Stimulated activated CD8-positive, alpha-beta memory T cell treated with anti-CD3 and anti-CD28 coated beads, Interleukin-7, amount 100 ng/mL, for 4 hours (primary cell): ENCODE data around the gene TRIOBP.
"Not testable (repeated sequence)": the region's sequence is repeated elsewhere in the genome, so short reads cannot be mapped to it uniquely, and the experiment has no call there.

Experiments
- DNase-seq, 2 donors: peaks; one replicate each; pipeline ENCODE4 v3.0.0-alpha.2; 2020; ENCODE audit warnings: low read depth in 2 of 2

The TRIOBP gene

GRCh38 chr22:37777122-37777687 lies 80.4 kb downstream of the TRIOBP start:
- DNase-seq, result no peak

GRCh38 chr22:37778370-37779009 lies 81.6 kb downstream of the TRIOBP start:
- DNase-seq, result no peak

DNA sequence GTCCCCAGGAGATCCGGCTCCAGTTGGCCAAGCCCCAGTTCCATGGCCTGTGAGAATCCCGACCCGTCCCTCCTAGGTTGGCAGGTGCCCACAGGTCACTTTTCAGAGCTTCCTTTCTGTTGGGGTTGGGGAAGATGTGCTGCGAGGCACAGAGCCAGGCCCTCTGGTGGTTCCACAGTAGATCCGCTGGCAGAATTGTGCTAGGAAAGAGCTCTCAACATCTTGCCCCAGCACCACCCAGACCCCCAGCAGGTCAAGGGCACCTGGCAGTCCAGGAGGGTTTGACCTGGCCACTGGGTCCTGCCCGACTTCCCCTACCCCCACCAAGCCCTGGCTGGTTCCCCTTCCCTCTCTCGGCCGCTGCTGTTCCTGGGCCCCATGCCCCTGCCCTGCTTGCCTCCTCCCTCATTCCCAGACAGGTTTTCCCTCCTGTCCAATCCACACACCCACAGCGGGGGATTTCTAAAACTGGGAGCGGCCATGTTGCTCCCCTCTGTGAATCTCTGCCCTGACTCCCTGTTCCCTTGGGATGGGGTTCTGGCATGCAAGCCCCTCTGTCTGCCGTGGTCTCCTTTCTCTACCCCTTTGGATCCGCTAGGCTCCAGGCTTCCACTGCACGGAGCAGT lies 84.7 kb downstream of the TRIOBP start:
- no peak for DNase-seq

GRCh38 chr22:37782340-37783168 lies 85.7 kb downstream of the TRIOBP start:
- DNase-seq, result no peak

- DNase-seq, result no peak
Measured at GRCh38 chr22:37784829-37785495, 88.1 kb downstream of the TRIOBP start.

DNA sequence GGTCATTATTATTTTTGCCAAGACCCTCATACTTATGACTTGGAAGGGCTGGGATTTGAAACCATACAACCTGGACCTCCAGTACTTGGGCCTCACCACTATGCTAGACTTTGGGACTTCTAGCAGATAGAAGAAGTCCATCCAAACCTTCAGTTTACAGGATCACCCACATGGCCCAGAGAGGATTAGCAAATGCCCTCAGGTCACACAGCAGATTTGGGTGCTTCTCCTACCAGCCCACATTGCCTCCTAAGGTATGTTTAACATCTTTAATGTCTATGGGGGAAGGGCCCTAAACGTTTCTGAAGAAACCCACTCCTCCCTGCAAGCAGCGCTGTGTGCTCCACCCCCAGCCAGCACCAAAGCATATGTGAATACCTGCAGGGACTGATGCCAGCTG lies 93.4 kb downstream of the TRIOBP start:
- DNase-seq, result no peak

DNA sequence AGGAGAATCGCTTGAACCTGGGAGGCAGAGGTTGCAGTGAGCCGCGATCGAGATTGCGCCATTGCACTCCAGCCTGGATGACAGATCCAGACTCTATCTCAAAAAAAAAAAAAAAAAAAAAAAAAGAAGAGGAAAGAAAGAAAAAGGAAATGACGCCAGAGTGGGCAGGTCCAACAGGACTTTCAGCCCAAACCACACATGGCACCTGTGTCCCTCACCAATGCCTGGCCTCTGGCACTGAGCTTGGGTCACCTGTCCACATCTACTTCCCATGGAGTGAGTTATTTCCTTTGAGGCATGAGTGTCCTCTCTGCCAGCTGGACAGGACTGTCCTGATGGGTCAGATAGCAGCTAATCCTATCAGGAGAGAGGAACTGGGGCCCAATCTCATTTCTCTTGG lies 95.6 kb downstream of the TRIOBP start:
- no peak for DNase-seq

GRCh38 chr22:37794376-37794775 lies 97.5 kb downstream of the TRIOBP start:
- DNase-seq, result no peak

GRCh38 chr22:37796079-37796478 lies 99.2 kb downstream of the TRIOBP start:
- no peak for DNase-seq

- DNase-seq, result not testable (repeated sequence)
Measured at GRCh38 chr22:37797259-37797658, 100.4 kb downstream of the TRIOBP start.

DNA sequence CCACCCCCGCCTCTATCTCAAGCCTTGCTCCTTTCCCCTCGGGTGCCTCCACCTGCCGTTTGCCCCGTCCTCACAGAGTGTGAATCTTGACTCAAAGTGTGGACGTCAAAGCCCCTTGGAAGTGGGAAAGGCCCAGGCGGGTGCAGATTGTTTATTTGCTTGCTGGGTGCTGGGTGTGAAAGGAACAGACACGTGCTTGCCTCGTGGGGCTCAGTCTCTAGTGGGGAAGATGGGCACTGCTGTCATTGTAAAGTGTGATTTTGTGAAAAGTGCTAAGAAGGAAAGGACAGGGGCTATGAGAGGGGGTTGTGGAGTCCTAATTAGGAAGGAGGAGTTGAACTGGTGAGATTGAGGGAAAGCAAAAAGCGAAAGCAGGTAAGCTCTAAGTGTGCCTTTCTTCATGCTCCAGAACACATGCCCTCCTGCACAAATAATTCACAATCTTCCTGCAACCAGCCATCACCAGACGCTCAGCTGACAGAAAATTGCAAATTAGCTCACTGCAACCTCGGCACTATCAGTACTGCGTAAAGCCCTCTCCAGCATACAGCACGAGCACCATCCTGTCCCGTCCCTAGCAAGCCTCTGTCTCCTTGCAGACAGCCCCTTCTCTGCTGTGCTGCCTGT lies 101.1 kb downstream of the TRIOBP start:
- no peak for DNase-seq

DNA sequence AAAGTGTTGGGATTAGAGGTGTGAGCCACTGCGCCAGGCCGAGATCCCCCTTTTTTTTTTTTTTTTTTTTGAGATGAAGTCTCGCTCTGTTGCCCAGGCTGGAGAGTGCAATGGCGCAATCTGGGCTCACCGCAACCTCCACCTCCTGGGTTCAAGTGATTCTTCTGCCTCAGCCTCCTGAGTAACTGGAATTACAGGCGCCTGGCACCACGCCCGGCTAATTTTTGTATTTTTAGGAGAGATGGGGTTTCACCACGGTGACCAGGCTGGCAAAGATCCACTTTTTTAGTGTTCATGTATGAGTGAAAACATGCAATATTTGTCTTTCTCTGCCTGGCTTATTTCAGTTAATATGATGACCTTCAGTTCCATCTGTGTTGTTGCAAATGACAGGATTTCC lies 103.1 kb downstream of the TRIOBP start:
- DNase-seq, result not testable (repeated sequence)

- no peak for DNase-seq
Measured at GRCh38 chr22:37801946-37802309, 105.1 kb downstream of the TRIOBP start.

DNA sequence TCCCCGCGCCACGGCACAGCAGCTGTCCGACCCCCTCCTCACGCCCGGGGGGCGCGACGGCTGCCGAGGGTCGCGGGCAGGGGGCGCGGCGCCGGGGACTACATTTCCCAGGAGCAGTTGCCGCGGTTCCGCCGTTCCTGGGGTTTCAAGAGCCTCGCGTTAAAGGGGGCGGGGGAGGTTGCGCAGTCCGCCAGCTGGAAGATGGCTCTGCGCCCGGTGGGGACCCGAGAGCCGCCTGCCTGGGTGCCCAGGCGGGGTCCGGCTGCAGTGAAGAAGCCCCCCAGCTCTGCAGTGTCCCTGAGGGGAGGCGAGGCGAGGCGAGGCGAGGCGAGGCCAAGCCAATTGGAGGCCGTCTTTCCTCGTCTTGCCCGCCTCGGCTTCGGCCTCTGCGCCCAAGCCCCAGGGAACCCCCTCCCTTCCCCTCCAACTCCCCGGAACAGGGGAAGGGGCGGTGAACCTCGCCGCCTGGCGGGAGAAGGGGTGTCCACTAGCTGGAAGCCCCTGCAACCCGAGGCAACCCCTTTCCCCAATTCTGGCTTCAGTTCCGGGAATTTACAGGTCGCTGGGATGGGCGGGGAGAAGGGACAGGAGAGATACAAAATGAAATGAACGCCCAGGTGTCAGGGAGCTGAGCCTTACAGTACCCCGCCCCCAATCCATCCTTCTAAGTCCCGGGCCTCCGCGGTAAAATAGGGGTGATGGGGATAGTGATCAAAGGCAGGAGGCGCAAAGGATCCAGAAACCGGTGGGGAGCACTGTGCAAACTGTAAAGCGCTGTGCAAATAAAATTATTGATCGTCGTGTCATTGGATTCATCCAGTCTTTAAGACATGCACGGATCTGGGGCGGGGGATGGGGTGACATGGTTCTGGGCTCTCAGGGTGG lies 105.7 kb downstream of the TRIOBP start:
- DNase-seq, result no peak

DNA sequence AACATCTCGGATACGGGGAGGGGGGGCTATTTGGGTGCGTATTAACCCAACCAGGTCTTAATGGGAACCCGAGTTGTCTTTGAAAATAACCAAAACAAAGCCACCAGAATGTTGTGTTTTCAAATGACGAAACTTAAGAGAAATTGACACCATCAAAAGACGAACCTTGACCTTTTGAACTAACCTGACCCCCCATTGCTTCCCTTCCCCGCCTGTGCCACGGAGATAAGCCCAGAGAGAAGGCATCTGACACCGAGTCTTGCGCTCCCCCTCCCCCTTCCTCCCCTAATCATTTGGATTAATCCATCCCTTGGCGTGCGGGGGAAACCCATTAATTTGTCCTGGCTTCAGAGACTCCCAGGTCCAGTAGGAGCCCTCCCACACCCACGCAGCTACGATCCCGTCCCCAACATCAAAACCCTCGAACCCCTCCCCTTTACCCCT lies 106.4 kb downstream of the TRIOBP start:
- DNase-seq, result no peak

DNA sequence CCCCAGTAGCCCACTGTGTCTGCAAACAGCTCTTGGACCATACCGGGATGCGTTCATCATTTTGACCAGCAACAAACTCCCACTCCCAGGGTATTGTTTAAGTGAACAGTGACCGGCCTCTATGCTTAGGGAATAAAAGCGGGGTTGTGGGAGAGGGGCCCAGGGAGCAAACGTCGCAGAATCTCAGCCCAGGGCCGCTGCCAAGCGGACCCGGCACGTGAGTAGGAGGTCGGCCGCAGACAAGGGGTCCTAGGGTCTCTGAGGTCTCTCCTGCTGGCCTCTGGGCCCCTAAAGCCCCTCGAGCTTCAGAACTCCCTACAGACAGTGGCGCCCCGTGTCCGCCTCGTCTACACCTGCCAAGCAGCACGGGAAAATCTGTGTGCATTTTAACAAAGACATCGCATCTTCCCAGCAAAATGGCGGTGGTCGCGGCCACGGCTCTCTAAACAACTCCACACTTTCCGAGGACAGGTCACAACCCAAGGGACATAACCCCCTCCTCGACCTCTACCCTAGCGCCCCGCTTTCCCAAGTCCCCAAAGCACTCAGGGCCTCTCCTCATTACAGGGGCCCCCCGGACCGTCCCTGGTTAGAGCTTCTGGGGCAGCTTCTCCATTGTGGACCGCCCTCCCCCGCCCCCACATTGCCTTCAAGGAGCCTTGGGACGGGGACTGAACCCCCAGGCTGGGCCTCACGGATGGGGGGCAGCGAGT lies 106.9 kb downstream of the TRIOBP start:
- DNase-seq, result no peak

DNA sequence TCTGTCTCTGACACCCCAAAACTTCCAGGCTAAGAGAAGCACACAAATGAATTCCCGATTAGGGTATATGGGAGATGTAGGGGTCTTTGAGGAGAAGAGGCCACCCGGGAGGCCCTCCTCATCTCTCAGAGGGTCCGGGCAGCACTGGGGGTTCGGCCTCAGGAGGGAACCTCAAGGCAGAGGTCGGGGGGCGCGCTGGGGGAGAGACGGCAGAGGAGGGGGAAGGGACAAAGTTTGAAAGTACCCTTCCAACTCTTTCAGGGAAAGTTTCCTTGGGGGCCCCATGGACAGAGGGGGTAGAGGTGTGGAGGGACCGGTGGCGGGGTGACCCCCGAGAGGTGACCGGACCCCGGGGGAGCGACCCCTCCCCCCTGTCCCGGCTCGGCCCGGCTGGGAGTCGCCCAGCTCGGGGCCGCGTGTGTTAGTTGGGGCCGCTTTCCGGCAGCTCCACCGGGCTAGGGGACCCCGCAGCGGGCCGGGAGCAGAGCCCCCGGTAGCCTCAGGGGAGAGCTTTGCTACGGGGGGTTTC lies 107.6 kb downstream of the TRIOBP start:
- DNase-seq, result no peak

- peak; percentile 15 to 29 for DNase-seq
Measured at GRCh38 chr22:37804881-37805809, 108.3 kb downstream of the TRIOBP start.
